ENCODE results near the gene SESN1. TPM values are rescaled to one million over a fixed set of nuclear protein-coding genes. Genes with fewer than 3 reads are reported as not detected.

SESN1 gene
- polyA plus RNA-seq, 3 donors, result 1.8 to 21.0 (median 3.1) TPM

GRCh38 chr6:108957221-108957620 lies 137.4 kb downstream of the SESN1 start:
- no peak for TF ChIP-seq CTCF (IDR thresholded peaks at IDR 0.05)
- Mint-ChIP-seq H3K4me3 (no peak overlapping the region), H3K27ac (no peak overlapping the region), H3K27me3 (ENCODE audit: low read depth in 3 of 3) (peaks cover 0 to 5% (median 0%) of the 10 kb centered on the region in 3 donors), H3K9me3 (peaks cover 0 to 6% (median 4%) of the 10 kb centered on the region in 7 donors), H3K4me1 (peaks cover 28% of the 10 kb centered on the region), H3K36me3 (no peaks in the 10 kb centered on the region)
- Histone ChIP-seq H3K27me3 (ENCODE audit: control insufficient read depth in 2 of 2, insufficient read depth in 2 of 2, low read length in 2 of 2) (no peaks in the 10 kb centered on the region), H3K9me3 (replicated peaks in 1 of 2; ENCODE audit: control insufficient read depth in 1 of 2, insufficient read depth in 1 of 2, low read length in 2 of 2) (no peaks in the 10 kb centered on the region), H3K79me2 (ENCODE audit: insufficient read depth, low read length) (no peaks in the 10 kb centered on the region), H3K4me1 (ENCODE audit: control insufficient read depth in 1 of 2, insufficient read depth in 2 of 2, low read length in 2 of 2) (peaks cover 15 to 26% of the 10 kb centered on the region in 2 donors), H4K20me1 (ENCODE audit: insufficient read depth, low read length) (no peaks in the 10 kb centered on the region), H3K9ac (ENCODE audit: insufficient read depth, low read length, poor library complexity, severe bottlenecking) (no peak overlapping the region), H3K4me2 (replicated peaks; ENCODE audit: extremely low read depth, low read length, poor library complexity, severe bottlenecking) (no peak overlapping the region), H3K4me3 (replicated peaks in 1 of 3; ENCODE audit: low read depth in 2 of 3, low read length in 3 of 3) (no peak overlapping the region), H3K27ac (ENCODE audit: low read depth in 1 of 2, low read length in 2 of 2) (no peak overlapping the region), H2AFZ (ENCODE audit: insufficient read depth, low read depth, low read length, poor library complexity, severe bottlenecking) (no peak overlapping the region), H3K36me3 (replicated peaks in 1 of 2; ENCODE audit: control insufficient read depth in 1 of 2, insufficient read depth in 2 of 2, low read length in 2 of 2) (no peaks in the 10 kb centered on the region)
- 75% methylated on average over 2 of the region's 4 CpGs for WGBS (ENCODE audit: insufficient coverage)
- intact Hi-C loops (cut with micrococcal nuclease), result no loop called here
- DNase-seq, result no peak

- WGBS (ENCODE audit: insufficient coverage), result 76% methylated on average over 15 of the region's 15 CpGs
- Histone ChIP-seq H3K36me3 (replicated peaks in 1 of 2; ENCODE audit: control insufficient read depth in 1 of 2, insufficient read depth in 2 of 2, low read length in 2 of 2) (no peaks in the 10 kb centered on the region), H3K4me1 (ENCODE audit: control insufficient read depth in 1 of 2, insufficient read depth in 2 of 2, low read length in 2 of 2) (peaks cover 15 to 26% of the 10 kb centered on the region in 2 donors), H3K9me3 (replicated peaks in 1 of 2; ENCODE audit: control insufficient read depth in 1 of 2, insufficient read depth in 1 of 2, low read length in 2 of 2) (no peaks in the 10 kb centered on the region), H4K20me1 (ENCODE audit: insufficient read depth, low read length) (no peaks in the 10 kb centered on the region), H3K4me3 (replicated peaks in 1 of 3; ENCODE audit: low read depth in 2 of 3, low read length in 3 of 3) (no peak overlapping the region), H3K27me3 (ENCODE audit: control insufficient read depth in 2 of 2, insufficient read depth in 2 of 2, low read length in 2 of 2) (no peaks in the 10 kb centered on the region), H3K79me2 (ENCODE audit: insufficient read depth, low read length) (no peaks in the 10 kb centered on the region), H3K4me2 (replicated peaks; ENCODE audit: extremely low read depth, low read length, poor library complexity, severe bottlenecking) (no peak overlapping the region), H3K9ac (ENCODE audit: insufficient read depth, low read length, poor library complexity, severe bottlenecking) (no peak overlapping the region), H3K27ac (ENCODE audit: low read depth in 1 of 2, low read length in 2 of 2) (no peak overlapping the region), H2AFZ (ENCODE audit: insufficient read depth, low read depth, low read length, poor library complexity, severe bottlenecking) (no peak overlapping the region)
- no peak for DNase-seq
- TF ChIP-seq CTCF (IDR thresholded peaks at IDR 0.05), result no peak
- Mint-ChIP-seq H3K4me1 (peaks cover 38% of the 10 kb centered on the region), H3K4me3 (no peak overlapping the region), H3K27me3 (ENCODE audit: low read depth in 3 of 3) (peaks cover 0 to 5% (median 0%) of the 10 kb centered on the region in 3 donors), H3K9me3 (peaks cover 0 to 6% (median 4%) of the 10 kb centered on the region in 7 donors), H3K27ac (no peak overlapping the region), H3K36me3 (no peaks in the 10 kb centered on the region)
- intact Hi-C loops (cut with micrococcal nuclease), result no loop called here
These were observed 139.2 kb downstream of the SESN1 start for GRCh38 chr6:108955329-108955949.
